Measurements from ENCODE around the gene LRRC10. TPM values are rescaled to one million over a fixed set of nuclear protein-coding genes. Genes with fewer than 3 reads are reported as not detected.

Gene LRRC10
- polyA plus RNA-seq, 1 donor from 2014 or later: not detected

DNA sequence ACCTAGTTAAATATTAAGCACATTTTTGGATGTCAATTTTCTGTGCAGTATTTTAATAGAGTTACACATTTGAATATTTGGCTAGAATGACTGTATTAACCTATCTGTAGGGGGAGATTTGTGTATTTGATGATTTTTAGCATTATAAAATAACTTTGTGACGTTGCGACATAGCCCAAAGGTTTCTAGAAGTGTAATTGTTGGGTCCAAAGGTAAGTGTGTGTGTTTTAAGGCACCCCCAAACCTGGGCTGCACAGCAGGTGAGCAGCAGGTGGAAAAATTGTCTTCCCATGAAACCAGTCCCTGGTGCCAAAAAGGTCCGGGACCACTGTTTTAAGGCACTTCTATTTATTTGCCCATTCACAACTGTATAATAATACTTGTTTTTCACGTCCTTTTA, 22.2 kb downstream of the LRRC10 start:
- Histone ChIP-seq H3K9me3 (ENCODE audit: low read length) (no peaks in the 10 kb centered on the region), H3K9me2 (ENCODE audit: insufficient read depth, low read length) (no peaks in the 10 kb centered on the region), H3K27me3 (ENCODE audit: insufficient read depth, low read depth, low read length) (no peaks in the 10 kb centered on the region), H3K9ac (ENCODE audit: low read length) (no peak overlapping the region), H3K27ac (ENCODE audit: low read length) (no peak overlapping the region), H3F3A (ENCODE audit: insufficient read depth, low read length, poor library complexity, severe bottlenecking) (no peaks in the 10 kb centered on the region), H3K79me2 (replicated peaks; ENCODE audit: insufficient read depth, low read length) (peaks cover 36% of the 10 kb centered on the region), H3K4me3 (ENCODE audit: low read length) (no peak overlapping the region), H3K4me2 (ENCODE audit: low read length) (no peak overlapping the region), H2AFZ (ENCODE audit: low read depth, low read length) (no peak overlapping the region), H3K36me3 (ENCODE audit: insufficient read depth, low read length) (peaks cover 18% of the 10 kb centered on the region), H4K20me1 (ENCODE audit: insufficient read depth) (no peaks in the 10 kb centered on the region)
- TF ChIP-seq, protein P1, sequence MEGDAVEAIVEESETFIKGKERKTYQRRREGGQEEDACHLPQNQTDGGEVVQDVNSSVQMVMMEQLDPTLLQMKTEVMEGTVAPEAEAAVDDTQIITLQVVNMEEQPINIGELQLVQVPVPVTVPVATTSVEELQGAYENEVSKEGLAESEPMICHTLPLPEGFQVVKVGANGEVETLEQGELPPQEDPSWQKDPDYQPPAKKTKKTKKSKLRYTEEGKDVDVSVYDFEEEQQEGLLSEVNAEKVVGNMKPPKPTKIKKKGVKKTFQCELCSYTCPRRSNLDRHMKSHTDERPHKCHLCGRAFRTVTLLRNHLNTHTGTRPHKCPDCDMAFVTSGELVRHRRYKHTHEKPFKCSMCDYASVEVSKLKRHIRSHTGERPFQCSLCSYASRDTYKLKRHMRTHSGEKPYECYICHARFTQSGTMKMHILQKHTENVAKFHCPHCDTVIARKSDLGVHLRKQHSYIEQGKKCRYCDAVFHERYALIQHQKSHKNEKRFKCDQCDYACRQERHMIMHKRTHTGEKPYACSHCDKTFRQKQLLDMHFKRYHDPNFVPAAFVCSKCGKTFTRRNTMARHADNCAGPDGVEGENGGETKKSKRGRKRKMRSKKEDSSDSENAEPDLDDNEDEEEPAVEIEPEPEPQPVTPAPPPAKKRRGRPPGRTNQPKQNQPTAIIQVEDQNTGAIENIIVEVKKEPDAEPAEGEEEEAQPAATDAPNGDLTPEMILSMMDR (IDR thresholded peaks at IDR 0.05; ENCODE audit: poor library complexity, severe bottlenecking): no peak
- no peak for TF ChIP-seq RAD21 (conservative IDR thresholded peaks at IDR 0.05)
- no peak for TF ChIP-seq EP300 (conservative IDR thresholded peaks at IDR 0.05; ENCODE audit: poor library complexity, severe bottlenecking)
- TF ChIP-seq TAF1 (IDR thresholded peaks at IDR 0.05; ENCODE audit: low read depth): no peak
- TF ChIP-seq EZH2 (IDR thresholded peaks at IDR 0.05; ENCODE audit: borderline replicate concordance, insufficient read depth, low read length, poor library complexity, severe bottlenecking): no peak
- TF ChIP-seq, protein P2, sequence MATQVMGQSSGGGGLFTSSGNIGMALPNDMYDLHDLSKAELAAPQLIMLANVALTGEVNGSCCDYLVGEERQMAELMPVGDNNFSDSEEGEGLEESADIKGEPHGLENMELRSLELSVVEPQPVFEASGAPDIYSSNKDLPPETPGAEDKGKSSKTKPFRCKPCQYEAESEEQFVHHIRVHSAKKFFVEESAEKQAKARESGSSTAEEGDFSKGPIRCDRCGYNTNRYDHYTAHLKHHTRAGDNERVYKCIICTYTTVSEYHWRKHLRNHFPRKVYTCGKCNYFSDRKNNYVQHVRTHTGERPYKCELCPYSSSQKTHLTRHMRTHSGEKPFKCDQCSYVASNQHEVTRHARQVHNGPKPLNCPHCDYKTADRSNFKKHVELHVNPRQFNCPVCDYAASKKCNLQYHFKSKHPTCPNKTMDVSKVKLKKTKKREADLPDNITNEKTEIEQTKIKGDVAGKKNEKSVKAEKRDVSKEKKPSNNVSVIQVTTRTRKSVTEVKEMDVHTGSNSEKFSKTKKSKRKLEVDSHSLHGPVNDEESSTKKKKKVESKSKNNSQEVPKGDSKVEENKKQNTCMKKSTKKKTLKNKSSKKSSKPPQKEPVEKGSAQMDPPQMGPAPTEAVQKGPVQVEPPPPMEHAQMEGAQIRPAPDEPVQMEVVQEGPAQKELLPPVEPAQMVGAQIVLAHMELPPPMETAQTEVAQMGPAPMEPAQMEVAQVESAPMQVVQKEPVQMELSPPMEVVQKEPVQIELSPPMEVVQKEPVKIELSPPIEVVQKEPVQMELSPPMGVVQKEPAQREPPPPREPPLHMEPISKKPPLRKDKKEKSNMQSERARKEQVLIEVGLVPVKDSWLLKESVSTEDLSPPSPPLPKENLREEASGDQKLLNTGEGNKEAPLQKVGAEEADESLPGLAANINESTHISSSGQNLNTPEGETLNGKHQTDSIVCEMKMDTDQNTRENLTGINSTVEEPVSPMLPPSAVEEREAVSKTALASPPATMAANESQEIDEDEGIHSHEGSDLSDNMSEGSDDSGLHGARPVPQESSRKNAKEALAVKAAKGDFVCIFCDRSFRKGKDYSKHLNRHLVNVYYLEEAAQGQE (IDR thresholded peaks at IDR 0.05; ENCODE audit: borderline replicate concordance): no peak
- no peak for TF ChIP-seq MXI1 (conservative IDR thresholded peaks at IDR 0.05; ENCODE audit: poor library complexity, severe bottlenecking)
- TF ChIP-seq POLR2AphosphoS5 (IDR thresholded peaks at IDR 0.05): no peak

DNA sequence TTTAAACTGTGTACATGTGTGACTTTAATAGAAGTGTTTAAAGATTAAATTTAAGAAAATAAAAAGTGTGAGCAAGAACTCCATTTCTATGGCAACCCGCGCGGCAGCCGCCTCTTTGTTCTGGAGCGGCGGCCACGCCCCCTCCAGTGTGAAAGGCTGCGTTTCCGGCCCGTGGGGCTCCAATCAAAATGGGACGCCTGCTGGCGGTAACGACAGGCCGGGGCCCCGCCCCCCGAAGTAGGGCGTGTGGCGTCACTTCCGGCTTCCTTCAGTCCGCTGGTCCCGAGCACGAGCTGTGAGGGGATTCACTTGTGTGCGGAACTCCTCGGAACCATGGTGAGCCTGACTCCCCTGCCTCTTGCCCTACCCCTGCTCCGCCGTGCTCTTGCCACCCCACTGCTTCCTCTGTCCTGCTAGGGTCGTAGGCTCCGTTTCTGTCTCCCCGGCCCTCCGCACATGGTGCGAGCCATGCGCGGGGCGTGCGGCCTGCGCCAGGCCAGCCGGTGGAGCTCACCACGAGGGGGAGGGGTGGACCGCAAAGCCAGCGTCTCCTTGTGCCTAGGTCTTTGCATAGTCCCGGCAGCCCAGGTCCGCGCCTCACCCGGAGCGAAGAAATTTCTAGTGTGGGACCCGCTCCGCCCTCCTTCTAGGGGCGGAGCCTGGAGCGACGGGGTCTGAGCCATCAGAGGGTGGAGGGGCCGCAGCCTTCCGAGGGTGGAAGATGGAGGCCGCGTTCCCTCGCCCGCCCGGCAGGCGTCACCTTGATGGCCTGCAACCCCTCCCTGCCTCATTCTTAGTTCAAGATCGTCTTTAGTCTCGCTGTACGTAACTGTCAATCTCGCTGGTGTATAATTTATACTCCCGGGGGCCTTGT, 25.3 kb downstream of the LRRC10 start, which contains the start of gene CCT2:
TSS of gene CCT2 (plus strand) at position 271 of the 874 bp plus-strand sequence. CDS start at position 334, 63 bp downstream.
- peaks cover 29% of the 10 kb centered on the region for H3K79me2 ChIP-seq (replicated peaks; ENCODE audit: insufficient read depth, low read length)
- TF ChIP-seq SMC3 (conservative IDR thresholded peaks at IDR 0.05; ENCODE audit: poor library complexity) (peak; percentile 74), TAF1 (IDR thresholded peaks at IDR 0.05; ENCODE audit: low read depth) (peak; percentile 89), EP300 (conservative IDR thresholded peaks at IDR 0.05; ENCODE audit: poor library complexity, severe bottlenecking) (peak; percentile 74), POLR2AphosphoS5 (IDR thresholded peaks at IDR 0.05) (peak; percentile 98), MXI1 (conservative IDR thresholded peaks at IDR 0.05; ENCODE audit: poor library complexity, severe bottlenecking) (peak; percentile 100), EZH2 (IDR thresholded peaks at IDR 0.05; ENCODE audit: borderline replicate concordance, insufficient read depth, low read length, poor library complexity, severe bottlenecking) (no peak), RAD21 (conservative IDR thresholded peaks at IDR 0.05) (peak; percentile 59)
- TF ChIP-seq, protein P1 (IDR thresholded peaks at IDR 0.05; ENCODE audit: poor library complexity, severe bottlenecking): peak; percentile 69
- TF ChIP-seq, protein P2 (IDR thresholded peaks at IDR 0.05; ENCODE audit: borderline replicate concordance): peak; percentile 90
- H3K4me3 ChIP-seq (ENCODE audit: low read length): peak within 1 kb of the TSS; percentile 94
- no peaks in the 10 kb centered on the region for H3K9me2 ChIP-seq (ENCODE audit: insufficient read depth, low read length)
- H3K4me2 ChIP-seq (ENCODE audit: low read length): peak within 1 kb of the TSS; percentile 70
- peak within 1 kb of the TSS; percentile 98 for H2AFZ ChIP-seq (ENCODE audit: low read depth, low read length)
- no peaks in the 10 kb centered on the region for H3F3A ChIP-seq (ENCODE audit: insufficient read depth, low read length, poor library complexity, severe bottlenecking)
- H3K27me3 ChIP-seq (ENCODE audit: insufficient read depth, low read depth, low read length): no peaks in the 10 kb centered on the region
- H3K36me3 ChIP-seq (ENCODE audit: insufficient read depth, low read length): peaks cover 11% of the 10 kb centered on the region
- H4K20me1 ChIP-seq (ENCODE audit: insufficient read depth): no peaks in the 10 kb centered on the region
- H3K9ac ChIP-seq (ENCODE audit: low read length): peak within 1 kb of the TSS; percentile 97
- peak within 1 kb of the TSS; percentile 99 for H3K27ac ChIP-seq (ENCODE audit: low read length)
- H3K9me3 ChIP-seq (ENCODE audit: low read length): no peaks in the 10 kb centered on the region
